Spleen (tissue), 11 donors: ENCODE results near the gene PPP2R5B. TPM values are rescaled to one million over a fixed set of nuclear protein-coding genes. Genes with fewer than 3 reads are reported as not detected.
A peak's percentile ranks its signal among the peaks of the same experiment; 100 is the strongest.

ENCODE experiments used
- DNase-seq: peaks from one replicate; pipeline ENCODE4 v3.0.0-alpha.2; 2020
- H3K27ac ChIP-seq, 8 donors: fragments of 200-600 bp; sonication (generic) in 7 of 8; 1 replicate in 4 of 8; 2 replicates in 4 of 8; pipeline versions ENCODE4 v1.5.0 to v1.8.0; 2016 to 2021; ENCODE audit warnings: inconsistent platforms in 4 of 8, mild to moderate bottlenecking in 4 of 8, moderate library complexity in 1 of 8
- H3K27me3 ChIP-seq, 7 donors: fragments of 200-600 bp; sonication (generic) in 6 of 7; replicated peaks in 1 of 7; 1 replicate in 4 of 7; 2 replicates in 3 of 7; pipeline versions ENCODE4 v1.5.0 to v1.8.0; 2016 to 2021; ENCODE audit warnings: inconsistent platforms in 3 of 7, mild to moderate bottlenecking in 1 of 7
- H3K36me3 ChIP-seq, 6 donors: fragments of 200-600 bp; sonication (generic) in 5 of 6; 1 replicate in 4 of 6; 2 replicates in 2 of 6; pipeline versions ENCODE4 v1.5.0 to v1.8.0; 2016 to 2021; ENCODE audit warnings: inconsistent platforms in 2 of 6
- H3K4me1 ChIP-seq, 6 donors: fragments of 200-600 bp; sonication (generic) in 5 of 6; 1 replicate in 3 of 6; 2 replicates in 3 of 6; pipeline versions ENCODE4 v1.5.0 to v1.8.0; 2016 to 2021; ENCODE audit warnings: inconsistent platforms in 3 of 6
- H3K4me3 ChIP-seq, 8 donors: fragments of 200-600 bp; sonication (generic) in 7 of 8; 1 replicate in 4 of 8; 2 replicates in 4 of 8; pipeline versions ENCODE4 v1.5.0 to v1.8.0; 2016 to 2021; ENCODE audit warnings: inconsistent platforms in 4 of 8, mild to moderate bottlenecking in 4 of 8, moderate library complexity in 2 of 8
- H3K9me3 ChIP-seq, 8 donors: fragments of 200-600 bp; sonication (generic) in 7 of 8; 1 replicate in 4 of 8; 2 replicates in 4 of 8; pipeline versions ENCODE4 v1.5.0 to v1.8.0; 2016 to 2021; ENCODE audit warnings: inconsistent platforms in 4 of 8
- POLR2A ChIP-seq, 3 donors: fragments of 450-650 bp; IDR thresholded peaks; one replicate each; pipeline ENCODE4 v1.5.1; 2017; ENCODE audit warnings: antibody characterized with exemption in 3 of 3, mild to moderate bottlenecking in 1 of 3
- POLR2AphosphoS5 ChIP-seq, 3 donors: sonication (generic); formaldehyde crosslinking; IDR thresholded peaks; one replicate each; pipeline ENCODE4 v1.5.1; 2017; ENCODE audit warnings: antibody characterized with exemption in 3 of 3
- WGBS, 5 donors: extraction: QIAGEN DNeasy Blood & Tissue Kit in 3 of 5; methylation state at CpG; one replicate each; pipeline versions ENCODE4 v1.1.5 to v1.1.7; 2013 to 2018; 5-methylcytosine and 5-hydroxymethylcytosine counted together
- intact Hi-C: fragments of 100-400 bp; cut with DNase I; formaldehyde crosslinking; loops from one replicate; pipeline ENCODE4 v1.15.0; 2023; ENCODE audit warnings: low total_unique reads
- polyA plus RNA-seq, 3 donors: library from polyadenylated mRNA; stranded (reverse); fragments of 200-250 nt; gene quantifications; one replicate each; pipeline ENCODE4 v1.2.1, GENCODE V29; 2013
- total RNA-seq, 7 donors: library from RNA; depleted of rRNA in 3 of 7; stranded (reverse); fragments of >200 nt in 3 of 7; fragmentation: NEBNext Ultra II Directional in 4 of 7; extraction: Animal tissue kit (Norgen Biotek cat#: 25700) in 4 of 7; gene quantifications; one replicate each; pipeline versions ENCODE4 v1.1.0 to v1.2.1, GENCODE V29; 2016 to 2021
- TF ChIP-seq, protein P1 (sequence below), 11 experiments: fragments of 200-600 bp in 7 of 11; fragments of 450-650 bp in 4 of 11; sonication (generic) in 4 of 11; IDR thresholded peaks in 8 of 11; conservative IDR thresholded peaks in 3 of 11; 1 replicate in 7 of 11; 2 replicates in 4 of 11; pipeline versions ENCODE4 v1.4.0 to v1.8.0; 2016 to 2021; ENCODE audit warnings: antibody characterized with exemption in 11 of 11, inconsistent platforms in 4 of 11, mild to moderate bottlenecking in 1 of 11
- donor health status: healthy with polysubstance abuse.
- donor health status: DM: no; HTN: no; CAD: no; lungs with moderate emphysema.
- donor health status: DM: no; HTN: no; CAD: no.
- donor health status: Bipolar disorder and iron deficiency.
- donor health status: healthy.
- donor health status: DM: no; HTN: no; CAD: no.
- donor health status: DM: yes; HTN: yes; CAD: no.

The PPP2R5B gene
- total and polyA plus RNA-seq, 10 donors, result 10.8 to 45.1 (median 27.9) TPM

DNA sequence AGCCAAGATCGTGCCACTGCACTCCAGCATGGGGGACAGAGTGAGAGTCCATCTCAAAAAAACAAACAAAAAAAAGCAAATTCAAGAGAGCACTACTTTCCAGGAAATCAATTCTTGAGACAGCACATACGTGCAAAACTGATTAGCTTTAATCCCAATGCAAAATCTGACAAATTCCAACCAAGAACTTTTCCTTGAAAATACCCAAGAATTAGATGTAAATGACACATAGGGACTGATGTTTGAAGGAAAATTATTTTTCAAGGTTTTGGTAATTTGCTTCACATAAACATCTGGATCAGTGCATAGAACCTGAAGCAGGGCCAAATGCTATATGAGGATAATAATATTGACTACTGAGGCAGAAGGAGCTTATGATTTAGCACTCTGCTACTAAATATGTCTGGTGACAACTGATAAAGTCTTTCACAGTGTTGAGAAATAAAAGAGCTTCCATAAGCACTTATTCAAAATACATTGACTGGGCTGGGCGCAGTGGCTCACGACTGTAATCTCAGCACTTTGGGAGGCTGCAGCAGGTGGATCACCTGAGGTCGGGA lies 38.7 kb downstream of the PPP2R5B start:
- WGBS, 5 donors, result 78 to 88% (median 84%) methylated on average over 5 of the region's 5 CpGs
- Histone ChIP-seq H3K27ac (no peak overlapping the region), H3K27me3 (peaks cover 0 to under 1% (median 0%) of the 10 kb centered on the region in 7 donors), H3K36me3 (no peaks in the 10 kb centered on the region), H3K4me1 (no peaks in the 10 kb centered on the region), H3K4me3 (no peak overlapping the region), H3K9me3 (no peaks in the 10 kb centered on the region)
- no peak for DNase-seq
- TF ChIP-seq POLR2AphosphoS5 (IDR thresholded peaks at IDR 0.05) (no peak), POLR2A (IDR thresholded peaks at IDR 0.05) (no peak)
- TF ChIP-seq, protein P1, sequence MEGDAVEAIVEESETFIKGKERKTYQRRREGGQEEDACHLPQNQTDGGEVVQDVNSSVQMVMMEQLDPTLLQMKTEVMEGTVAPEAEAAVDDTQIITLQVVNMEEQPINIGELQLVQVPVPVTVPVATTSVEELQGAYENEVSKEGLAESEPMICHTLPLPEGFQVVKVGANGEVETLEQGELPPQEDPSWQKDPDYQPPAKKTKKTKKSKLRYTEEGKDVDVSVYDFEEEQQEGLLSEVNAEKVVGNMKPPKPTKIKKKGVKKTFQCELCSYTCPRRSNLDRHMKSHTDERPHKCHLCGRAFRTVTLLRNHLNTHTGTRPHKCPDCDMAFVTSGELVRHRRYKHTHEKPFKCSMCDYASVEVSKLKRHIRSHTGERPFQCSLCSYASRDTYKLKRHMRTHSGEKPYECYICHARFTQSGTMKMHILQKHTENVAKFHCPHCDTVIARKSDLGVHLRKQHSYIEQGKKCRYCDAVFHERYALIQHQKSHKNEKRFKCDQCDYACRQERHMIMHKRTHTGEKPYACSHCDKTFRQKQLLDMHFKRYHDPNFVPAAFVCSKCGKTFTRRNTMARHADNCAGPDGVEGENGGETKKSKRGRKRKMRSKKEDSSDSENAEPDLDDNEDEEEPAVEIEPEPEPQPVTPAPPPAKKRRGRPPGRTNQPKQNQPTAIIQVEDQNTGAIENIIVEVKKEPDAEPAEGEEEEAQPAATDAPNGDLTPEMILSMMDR (IDR thresholded peaks at IDR 0.05 in 8 of 11, conservative IDR thresholded peaks at IDR 0.05 in 3 of 11), result no peak
- intact Hi-C loops, result no loop called here

DNA sequence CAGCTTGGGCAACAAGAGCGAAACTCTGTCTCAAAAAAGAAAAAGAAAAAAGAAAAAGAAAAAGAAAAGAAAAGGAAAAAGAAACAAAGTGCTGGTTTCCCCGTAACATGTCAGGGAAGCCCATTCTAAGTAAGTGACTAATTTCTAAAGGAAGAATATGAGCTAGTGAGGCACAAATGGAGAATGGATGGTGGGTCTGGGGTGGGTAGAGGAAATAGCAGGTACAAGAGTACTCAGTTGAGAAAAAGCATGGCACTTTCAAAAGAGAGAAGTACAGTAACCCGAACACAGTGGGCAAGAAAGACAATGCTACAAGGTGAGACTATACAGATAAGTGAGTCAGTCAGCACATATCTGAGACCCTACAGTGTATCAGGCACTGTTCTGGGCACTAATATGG lies 42.9 kb downstream of the PPP2R5B start:
- no peak for TF ChIP-seq POLR2A (IDR thresholded peaks at IDR 0.05)
- TF ChIP-seq, protein P1 (IDR thresholded peaks at IDR 0.05 in 8 of 11, conservative IDR thresholded peaks at IDR 0.05 in 3 of 11), result no peak
- TF ChIP-seq POLR2AphosphoS5 (IDR thresholded peaks at IDR 0.05), result no peak
- H3K4me3 ChIP-seq, result no peak overlapping the region
- H3K27me3 ChIP-seq, result peaks cover 0 to 16% (median 0%) of the 10 kb centered on the region in 7 donors
- H3K36me3 ChIP-seq, result no peaks in the 10 kb centered on the region
- WGBS, 5 donors, result 67 to 89% (median 78%) methylated on average over 3 of the region's 3 CpGs
- intact Hi-C loops, result no loop called here
- H3K9me3 ChIP-seq, result no peaks in the 10 kb centered on the region
- H3K27ac ChIP-seq, result no peak overlapping the region
- DNase-seq, result no peak
- peaks cover 3 to 16% (median 11%) of the 10 kb centered on the region in 6 donors for H3K4me1 ChIP-seq

DNA sequence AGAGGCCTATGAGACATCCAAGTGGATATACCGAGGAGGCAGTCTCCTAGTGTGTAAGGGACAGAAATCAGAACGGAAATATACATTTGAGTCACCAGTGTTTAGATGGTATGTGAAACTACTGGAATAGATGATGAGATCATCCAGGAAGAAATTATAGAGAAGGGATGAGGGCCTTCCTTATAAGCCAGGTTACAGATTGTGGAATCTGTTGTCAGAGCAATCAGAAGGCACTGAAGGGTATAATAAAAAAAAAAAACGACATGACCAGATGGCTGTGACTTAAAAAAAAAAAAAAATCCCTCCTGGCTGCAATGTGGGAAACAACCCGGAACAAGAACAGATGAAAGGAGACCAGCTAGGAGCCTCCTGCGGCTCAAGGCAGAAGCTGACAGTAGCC lies 44.7 kb downstream of the PPP2R5B start:
- TF ChIP-seq POLR2A (IDR thresholded peaks at IDR 0.05) (no peak), POLR2AphosphoS5 (IDR thresholded peaks at IDR 0.05) (no peak)
- TF ChIP-seq, protein P1 (IDR thresholded peaks at IDR 0.05 in 8 of 11, conservative IDR thresholded peaks at IDR 0.05 in 3 of 11), result no peak
- H3K4me1 ChIP-seq, result peaks cover 4 to 27% (median 17%) of the 10 kb centered on the region in 6 donors
- no peak overlapping the region for H3K27ac ChIP-seq
- no peaks in the 10 kb centered on the region for H3K36me3 ChIP-seq
- peaks cover 0 to 20% (median 0%) of the 10 kb centered on the region in 7 donors for H3K27me3 ChIP-seq
- intact Hi-C loops, result no loop called here
- H3K4me3 ChIP-seq, result no peak overlapping the region
- 53 to 69% (median 66%) methylated on average over 5 of the region's 5 CpGs for WGBS, 5 donors
- no peaks in the 10 kb centered on the region for H3K9me3 ChIP-seq
- no peak for DNase-seq

DNA sequence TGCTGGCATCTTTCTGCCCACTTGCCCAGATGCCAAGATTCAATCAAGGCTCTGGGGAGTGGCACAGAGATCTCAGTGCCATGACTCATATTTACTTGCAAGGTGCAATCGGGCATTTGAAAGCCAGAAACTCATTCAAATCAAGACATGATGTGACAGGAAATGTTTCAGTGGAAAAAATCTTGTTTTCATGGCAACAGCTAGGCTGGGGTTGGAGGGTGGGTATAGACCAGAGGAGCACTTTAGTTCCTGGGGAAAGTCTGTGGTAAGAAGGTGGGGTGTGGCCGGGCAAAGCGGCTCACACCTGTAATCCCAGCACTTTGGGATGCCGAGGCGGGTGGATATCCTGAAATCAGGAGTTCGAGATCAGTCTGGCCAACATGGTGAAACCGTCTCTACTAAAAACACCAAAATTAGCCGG lies 46.3 kb downstream of the PPP2R5B start:
- TF ChIP-seq POLR2AphosphoS5 (IDR thresholded peaks at IDR 0.05) (no peak), POLR2A (IDR thresholded peaks at IDR 0.05) (no peak)
- TF ChIP-seq, protein P1 (IDR thresholded peaks at IDR 0.05 in 8 of 11, conservative IDR thresholded peaks at IDR 0.05 in 3 of 11), result no peak
- intact Hi-C loops, result no loop called here
- peak overlapping the region in 2 of 8 donors; percentile 7 to 14 for H3K27ac ChIP-seq
- H3K36me3 ChIP-seq, result no peaks in the 10 kb centered on the region
- H3K9me3 ChIP-seq, result no peaks in the 10 kb centered on the region
- 69 to 83% (median 78%) methylated on average over 7 to 8 of the region's 8 CpGs for WGBS, 5 donors
- DNase-seq, result no peak
- peak overlapping the region in 1 of 8 donors; percentile 68 for H3K4me3 ChIP-seq
- H3K27me3 ChIP-seq, result peaks cover 0 to 20% (median 0%) of the 10 kb centered on the region in 7 donors
- peaks cover 4 to 37% (median 17%) of the 10 kb centered on the region in 6 donors for H3K4me1 ChIP-seq
